SK-N-SH (cell line): ENCODE results near the gene NSD1. TPM values are rescaled to one million over a fixed set of nuclear protein-coding genes. Genes with fewer than 3 reads are reported as not detected.

Source experiments
- CTCF ChIA-PET: fragments of 300-600, 350-600 bp; formaldehyde crosslinking; extraction: SDS; loops from one replicate; lab custom pipeline; 2021; lab: Yijun Ruan, JAX
- POLR2A ChIA-PET: fragments of 350-600 bp; sonication (Branson Sonifier 250); formaldehyde crosslinking; extraction: SDS; loops from one replicate; lab custom pipeline; 2020; ENCODE audit warnings: antibody characterized with exemption, inconsistent platforms; lab: Yijun Ruan, JAX
- DNase-seq: peaks from one replicate; pipeline ENCODE4 v3.0.0; 2012
- H2AFZ ChIP-seq: fragments of 200-600 bp; sonication (generic); 2 replicates; pipeline ENCODE4 v1.8.1; 2016; ENCODE audit warnings: antibody characterized with exemption, mild to moderate bottlenecking, low read depth
- H3F3A ChIP-seq: fragments of 200-600 bp; sonication (generic); replicated peaks from 2 replicates; pipeline ENCODE3; 2016; ENCODE audit warnings: antibody characterized with exemption, mild to moderate bottlenecking; ENCODE audit not compliant: insufficient read depth
- H3K27ac ChIP-seq, 2 experiments: fragments of 200-500 bp in 1 of 2; fragments of 200-600 bp in 1 of 2; sonication (Bioruptor generic) in 1 of 2; sonication (generic), shearing (Covaris generic) in 1 of 2; 2 replicates each; pipeline versions ENCODE4 v1.5.1 to v1.6.1; 2014 to 2016; ENCODE audit warnings: low read depth in 2 of 2, inconsistent platforms in 1 of 2, low read length in 1 of 2, mild to moderate bottlenecking in 1 of 2, mixed read lengths in 1 of 2
- H3K27me3 ChIP-seq: fragments of 200-600 bp; sonication (generic), shearing (Covaris generic); 2 replicates; pipeline ENCODE4 v1.6.1; 2016; ENCODE audit warnings: mixed run types; ENCODE audit not compliant: insufficient read depth
- H3K36me3 ChIP-seq, 2 experiments: fragments of 200-500 bp in 1 of 2; fragments of 200-600 bp in 1 of 2; sonication (Bioruptor generic) in 1 of 2; sonication (generic) in 1 of 2; replicated peaks in 1 of 2; 2 replicates each; pipeline versions ENCODE3 to v1.5.1; 2014 to 2016; ENCODE audit warnings: low read length in 1 of 2, mild to moderate bottlenecking in 1 of 2; ENCODE audit not compliant: insufficient read depth in 2 of 2, control insufficient read depth in 1 of 2
- H3K4me1 ChIP-seq, 2 experiments: fragments of 200-500 bp in 1 of 2; fragments of 200-600 bp in 1 of 2; sonication (Bioruptor generic) in 1 of 2; sonication (generic), shearing (Covaris generic) in 1 of 2; 2 replicates each; pipeline versions ENCODE4 v1.5.1 to v1.6.1; 2014 to 2016; ENCODE audit warnings: low read depth in 1 of 2, low read length in 1 of 2, mixed run types in 1 of 2; ENCODE audit not compliant: insufficient read depth in 2 of 2, control insufficient read depth in 1 of 2
- H3K4me2 ChIP-seq: fragments of 200-600 bp; sonication (generic), shearing (Covaris generic); 2 replicates; pipeline ENCODE4 v1.6.1; 2017; ENCODE audit warnings: mixed run types
- H3K4me3 ChIP-seq, 2 experiments: fragments of 200-500 bp in 1 of 2; fragments of 200-600 bp in 1 of 2; sonication (Bioruptor generic) in 1 of 2; sonication (generic), shearing (Covaris generic) in 1 of 2; 2 replicates each; pipeline versions ENCODE4 v1.5.1 to v1.8.1; 2014 to 2016; ENCODE audit warnings: low read depth in 2 of 2, inconsistent platforms in 1 of 2, low read length in 1 of 2, mild to moderate bottlenecking in 1 of 2, mixed read lengths in 1 of 2, moderate library complexity in 1 of 2
- H3K79me2 ChIP-seq: fragments of 200-600 bp; sonication (generic); 2 replicates; pipeline ENCODE4 v1.8.1; 2017; ENCODE audit warnings: mild to moderate bottlenecking; ENCODE audit not compliant: insufficient read depth
- H3K9ac ChIP-seq: fragments of 200-600 bp; sonication (generic); 2 replicates; pipeline ENCODE4 v1.6.1; 2017; ENCODE audit warnings: mixed run types
- H3K9me2 ChIP-seq: fragments of 200-600 bp; sonication (generic); 2 replicates; pipeline ENCODE4 v1.6.1; 2017; ENCODE audit warnings: mixed run types
- H3K9me3 ChIP-seq: fragments of 200-600 bp; sonication (generic); 2 replicates; pipeline ENCODE4 v1.6.1; 2017; ENCODE audit warnings: mixed run types, mild to moderate bottlenecking, moderate library complexity
- H4K20me1 ChIP-seq: fragments of 200-600 bp; sonication (generic); 2 replicates; pipeline ENCODE4 v1.6.1; 2017; ENCODE audit warnings: mild to moderate bottlenecking, mixed run types; ENCODE audit not compliant: insufficient read depth
- CTCF ChIP-seq: fragments of 200-600 bp; sonication (generic); IDR thresholded peaks from 2 replicates; pipeline ENCODE4 v1.6.1; 2017; ENCODE audit warnings: antibody characterized with exemption, mild to moderate bottlenecking, moderate library complexity
- ELF1 ChIP-seq: IDR thresholded peaks from 2 replicates; pipeline ENCODE4 v1.4.0; 2012
- EP300 ChIP-seq, 2 experiments: IDR thresholded peaks; 2 replicates each; pipeline versions ENCODE4 v1.4.0 to v1.6.1; 2012; ENCODE audit warnings: borderline replicate concordance in 1 of 2, low read depth in 1 of 2, low read length in 1 of 2
- EZH2phosphoT487 ChIP-seq: fragments of 200-600 bp; sonication (generic); IDR thresholded peaks from 2 replicates; pipeline ENCODE4 v1.6.1; 2017; ENCODE audit warnings: low read depth, mixed run types, mild to moderate bottlenecking, antibody characterized with exemption, moderate library complexity, borderline replicate concordance
- FOSL2 ChIP-seq: IDR thresholded peaks from 2 replicates; pipeline ENCODE4 v1.4.0; 2012; ENCODE audit warnings: low read depth, mild to moderate bottlenecking, moderate library complexity, borderline replicate concordance
- GATA2 ChIP-seq: sonication (generic); formaldehyde crosslinking; IDR thresholded peaks from 2 replicates; pipeline ENCODE4 v1.5.0; 2020; ENCODE audit warnings: mild to moderate bottlenecking, missing genetic modification reagents
- MXI1 ChIP-seq: IDR thresholded peaks from 2 replicates; pipeline ENCODE4 v1.6.1; 2012; ENCODE audit warnings: mild to moderate bottlenecking, low read depth, low read length, improper control_type of control experiment
- NFIC ChIP-seq: IDR thresholded peaks from 2 replicates; pipeline ENCODE4 v1.4.0; 2012; ENCODE audit warnings: borderline replicate concordance
- NRF1 ChIP-seq: IDR thresholded peaks from 2 replicates; pipeline ENCODE4 v1.6.1; 2012; ENCODE audit warnings: low read depth, mild to moderate bottlenecking, low read length
- RFX5 ChIP-seq: IDR thresholded peaks from 2 replicates; pipeline ENCODE4 v1.6.1; 2012; ENCODE audit warnings: mild to moderate bottlenecking, improper control_type of control experiment, low read length
- RXRA ChIP-seq: IDR thresholded peaks from 2 replicates; pipeline ENCODE4 v1.4.0; 2012; ENCODE audit warnings: low read depth, mild to moderate bottlenecking, borderline replicate concordance
- TAF1 ChIP-seq: IDR thresholded peaks from 2 replicates; pipeline ENCODE4 v1.6.1; 2012; ENCODE audit warnings: low read depth, mild to moderate bottlenecking, low read length, moderate library complexity, borderline replicate concordance
- TEAD4 ChIP-seq: IDR thresholded peaks from 2 replicates; pipeline ENCODE4 v1.4.0; 2012; ENCODE audit warnings: mild to moderate bottlenecking, borderline replicate concordance; ENCODE audit not compliant: insufficient read depth
- YY1 ChIP-seq: IDR thresholded peaks from 2 replicates; pipeline ENCODE4 v1.4.0; 2012; ENCODE audit warnings: low read depth, mild to moderate bottlenecking
- WGBS: methylation state at CpG from one replicate; pipeline ENCODE4 v1.1.6; 2017; ENCODE audit warnings: low lambda C conversion rate; 5-methylcytosine and 5-hydroxymethylcytosine counted together
- polyA plus RNA-seq, 3 experiments: library from polyadenylated mRNA; depleted of rRNA; stranded (reverse); fragments of >200 nt; gene quantifications; 2 replicates each; pipeline ENCODE4 v1.2.3, GENCODE V29; 2012
- TF ChIP-seq, protein P1 (sequence below): IDR thresholded peaks from 2 replicates; pipeline ENCODE4 v1.4.0; 2012; ENCODE audit warnings: low read depth, borderline replicate concordance
- TF ChIP-seq, protein P2 (sequence below): IDR thresholded peaks from 2 replicates; pipeline ENCODE4 v1.4.0; 2012; ENCODE audit warnings: low read depth

The NSD1 gene
- polyA plus RNA-seq, 1 of the 3 experiments (the other 2 are of a cell fraction): 6.7 TPM

GRCh38 chr5:177122566-177122965 is 11.0 kb upstream of the NSD1 start:
- Histone ChIP-seq H3F3A (no peaks in the 10 kb centered on the region), H3K4me2 (no peak overlapping the region), H3K9me3 (no peaks in the 10 kb centered on the region), H3K27me3 (no peaks in the 10 kb centered on the region), H3K79me2 (no peaks in the 10 kb centered on the region), H3K4me1 (no peaks in the 10 kb centered on the region), H3K9me2 (no peaks in the 10 kb centered on the region), H3K4me3 (no peak overlapping the region), H3K36me3 (no peaks in the 10 kb centered on the region), H4K20me1 (no peaks in the 10 kb centered on the region), H3K27ac (no peak overlapping the region), H2AFZ (no peak overlapping the region), H3K9ac (no peak overlapping the region)
- ChIA-PET CTCF (interaction anchor here (0.6 to 3.0 kb wide), 2 partner anchors 10 to 84 kb away, joined by 3 to 21 read pairs; no protein-coding TSS in a partner anchor), POLR2A (no interaction called here)
- 87% methylated on average over 5 of the region's 5 CpGs for WGBS
- TF ChIP-seq RFX5 (no peak), ELF1 (no peak), RXRA (no peak), FOSL2 (no peak), YY1 (no peak), NRF1 (no peak), TAF1 (no peak), CTCF (no peak), MXI1 (no peak), EZH2phosphoT487 (no peak), GATA2 (CRISPR knock-in tag) (no peak), EP300 (IDR thresholded peaks at IDR 0.05; ENCODE audit: borderline replicate concordance in 1 of 2, low read depth in 1 of 2, low read length in 1 of 2) (no peak), NFIC (no peak), TEAD4 (no peak)
- TF ChIP-seq, protein P1, sequence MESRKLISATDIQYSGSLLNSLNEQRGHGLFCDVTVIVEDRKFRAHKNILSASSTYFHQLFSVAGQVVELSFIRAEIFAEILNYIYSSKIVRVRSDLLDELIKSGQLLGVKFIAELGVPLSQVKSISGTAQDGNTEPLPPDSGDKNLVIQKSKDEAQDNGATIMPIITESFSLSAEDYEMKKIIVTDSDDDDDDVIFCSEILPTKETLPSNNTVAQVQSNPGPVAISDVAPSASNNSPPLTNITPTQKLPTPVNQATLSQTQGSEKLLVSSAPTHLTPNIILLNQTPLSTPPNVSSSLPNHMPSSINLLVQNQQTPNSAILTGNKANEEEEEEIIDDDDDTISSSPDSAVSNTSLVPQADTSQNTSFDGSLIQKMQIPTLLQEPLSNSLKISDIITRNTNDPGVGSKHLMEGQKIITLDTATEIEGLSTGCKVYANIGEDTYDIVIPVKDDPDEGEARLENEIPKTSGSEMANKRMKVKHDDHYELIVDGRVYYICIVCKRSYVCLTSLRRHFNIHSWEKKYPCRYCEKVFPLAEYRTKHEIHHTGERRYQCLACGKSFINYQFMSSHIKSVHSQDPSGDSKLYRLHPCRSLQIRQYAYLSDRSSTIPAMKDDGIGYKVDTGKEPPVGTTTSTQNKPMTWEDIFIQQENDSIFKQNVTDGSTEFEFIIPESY: no peak
- TF ChIP-seq, protein P2, sequence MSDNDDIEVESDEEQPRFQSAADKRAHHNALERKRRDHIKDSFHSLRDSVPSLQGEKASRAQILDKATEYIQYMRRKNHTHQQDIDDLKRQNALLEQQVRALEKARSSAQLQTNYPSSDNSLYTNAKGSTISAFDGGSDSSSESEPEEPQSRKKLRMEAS: no peak
- no peak for DNase-seq
